Activated T-helper 17 cell treated with anti-CD3 and anti-CD28 coated beads, Interleukin-2, amount 50 U/mL, for 72 hours (primary cell): ENCODE results near the gene PNKD. TPM values are rescaled to one million over a fixed set of nuclear protein-coding genes. Genes with fewer than 3 reads are reported as not detected.

Experiments used
- total RNA-seq, 2 donors: library from RNA; stranded (reverse); gene quantifications; one replicate each; pipeline ENCODE4 v1.2.3, GENCODE V29; 2022

Gene PNKD
- total RNA-seq, 2 donors from 2014 or later, result 21.1 to 30.9 TPM

Other genes starting within 250 kb of the PNKD start
- 1 to 10 TPM in 1 of 2 donors, under 1 TPM in 1; 0.19 to 2.4 TPM for gene RUFY4, start 201.3 kb upstream of the PNKD start, total RNA-seq
- under 1 TPM in 1 of 2 donors, not detected in 1; 0.48 TPM for gene CXCR2, start 144.5 kb upstream of the PNKD start, total RNA-seq
- gene CXCR1, start 103.6 kb upstream of the PNKD start, total RNA-seq, result not detected
- gene ARPC2, start 53.3 kb upstream of the PNKD start, total RNA-seq, result 100 to 1,000 TPM; 679 to 681 TPM
- 1 to 10 TPM; 1.3 to 1.4 TPM for gene GPBAR1, start 9.5 kb upstream of the PNKD start, total RNA-seq
- 10 to 100 TPM; 60.0 to 77.5 TPM for gene AAMP, start 382 bp upstream of the PNKD start, total RNA-seq
- gene TMBIM1, start 22.0 kb downstream of the PNKD start, total RNA-seq, result 10 to 100 TPM; 50.9 to 62.0 TPM
- not detected for gene CATIP, start 86.3 kb downstream of the PNKD start, total RNA-seq
- under 1 TPM; 0.09 to 0.19 TPM for gene SLC11A1, start 111.8 kb downstream of the PNKD start, total RNA-seq
- 100 to 1,000 TPM; 126 to 197 TPM for gene CTDSP1, start 129.3 kb downstream of the PNKD start, total RNA-seq
- gene VIL1, start 148.6 kb downstream of the PNKD start, total RNA-seq, result under 1 TPM in 1 of 2 donors, not detected in 1; 0.34 TPM